Esophagus squamous epithelium (tissue), 4 donors: ENCODE results near the gene KRTAP10-1.

ENCODE experiments used
- POLR2A ChIP-seq, 4 donors: fragments of 450-650 bp; IDR thresholded peaks; one replicate each; pipeline ENCODE4 v1.6.1; 2017; ENCODE audit warnings: antibody characterized with exemption in 4 of 4, mild to moderate bottlenecking in 4 of 4, moderate library complexity in 3 of 4
- TF ChIP-seq, protein P1 (sequence below), 6 experiments: fragments of 450-650 bp in 4 of 6; fragments of 200-600 bp in 2 of 6; sonication (generic) in 2 of 6; IDR thresholded peaks; one replicate each; pipeline ENCODE4 v1.5.1; 2016 to 2019; ENCODE audit warnings: antibody characterized with exemption in 6 of 6, mild to moderate bottlenecking in 4 of 6, moderate library complexity in 4 of 6

DNA sequence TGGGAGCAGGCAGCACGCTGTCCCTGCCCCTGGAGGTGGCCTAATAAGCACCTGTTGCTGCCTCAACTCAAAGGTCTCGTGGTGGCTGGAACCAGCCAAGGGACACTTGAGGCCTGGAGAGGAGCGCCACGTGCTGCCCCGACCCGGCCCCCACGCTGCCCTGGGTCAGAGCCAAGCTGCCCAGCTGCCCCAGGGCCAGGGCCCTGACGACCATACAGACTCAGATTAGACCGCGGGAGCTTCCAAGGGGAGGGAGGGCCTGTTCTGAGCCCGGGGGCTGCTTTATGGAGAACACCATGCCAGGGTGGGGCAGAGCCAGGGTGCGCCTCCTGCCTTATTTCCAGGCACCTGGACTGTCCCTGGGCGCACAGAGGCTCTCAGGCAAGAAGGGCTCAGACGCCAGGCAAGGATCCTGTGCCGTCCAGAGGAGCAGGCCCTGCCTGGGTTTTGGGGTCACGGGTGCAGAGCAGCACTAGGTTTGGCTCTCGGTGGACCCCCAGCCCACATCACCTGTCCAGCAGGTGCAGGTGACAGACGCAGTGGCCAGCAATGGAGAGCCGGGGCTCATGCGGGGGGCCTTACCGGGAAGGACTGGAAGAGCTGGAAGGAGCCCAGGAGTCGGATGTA lies 18.6 kb downstream of the KRTAP10-1 start:
- TF ChIP-seq, protein P1, sequence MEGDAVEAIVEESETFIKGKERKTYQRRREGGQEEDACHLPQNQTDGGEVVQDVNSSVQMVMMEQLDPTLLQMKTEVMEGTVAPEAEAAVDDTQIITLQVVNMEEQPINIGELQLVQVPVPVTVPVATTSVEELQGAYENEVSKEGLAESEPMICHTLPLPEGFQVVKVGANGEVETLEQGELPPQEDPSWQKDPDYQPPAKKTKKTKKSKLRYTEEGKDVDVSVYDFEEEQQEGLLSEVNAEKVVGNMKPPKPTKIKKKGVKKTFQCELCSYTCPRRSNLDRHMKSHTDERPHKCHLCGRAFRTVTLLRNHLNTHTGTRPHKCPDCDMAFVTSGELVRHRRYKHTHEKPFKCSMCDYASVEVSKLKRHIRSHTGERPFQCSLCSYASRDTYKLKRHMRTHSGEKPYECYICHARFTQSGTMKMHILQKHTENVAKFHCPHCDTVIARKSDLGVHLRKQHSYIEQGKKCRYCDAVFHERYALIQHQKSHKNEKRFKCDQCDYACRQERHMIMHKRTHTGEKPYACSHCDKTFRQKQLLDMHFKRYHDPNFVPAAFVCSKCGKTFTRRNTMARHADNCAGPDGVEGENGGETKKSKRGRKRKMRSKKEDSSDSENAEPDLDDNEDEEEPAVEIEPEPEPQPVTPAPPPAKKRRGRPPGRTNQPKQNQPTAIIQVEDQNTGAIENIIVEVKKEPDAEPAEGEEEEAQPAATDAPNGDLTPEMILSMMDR (IDR thresholded peaks at IDR 0.05) = no peak
- TF ChIP-seq POLR2A (IDR thresholded peaks at IDR 0.05) = no peak
